ENCODE measurements around the gene RASD1.

The RASD1 gene

DNA sequence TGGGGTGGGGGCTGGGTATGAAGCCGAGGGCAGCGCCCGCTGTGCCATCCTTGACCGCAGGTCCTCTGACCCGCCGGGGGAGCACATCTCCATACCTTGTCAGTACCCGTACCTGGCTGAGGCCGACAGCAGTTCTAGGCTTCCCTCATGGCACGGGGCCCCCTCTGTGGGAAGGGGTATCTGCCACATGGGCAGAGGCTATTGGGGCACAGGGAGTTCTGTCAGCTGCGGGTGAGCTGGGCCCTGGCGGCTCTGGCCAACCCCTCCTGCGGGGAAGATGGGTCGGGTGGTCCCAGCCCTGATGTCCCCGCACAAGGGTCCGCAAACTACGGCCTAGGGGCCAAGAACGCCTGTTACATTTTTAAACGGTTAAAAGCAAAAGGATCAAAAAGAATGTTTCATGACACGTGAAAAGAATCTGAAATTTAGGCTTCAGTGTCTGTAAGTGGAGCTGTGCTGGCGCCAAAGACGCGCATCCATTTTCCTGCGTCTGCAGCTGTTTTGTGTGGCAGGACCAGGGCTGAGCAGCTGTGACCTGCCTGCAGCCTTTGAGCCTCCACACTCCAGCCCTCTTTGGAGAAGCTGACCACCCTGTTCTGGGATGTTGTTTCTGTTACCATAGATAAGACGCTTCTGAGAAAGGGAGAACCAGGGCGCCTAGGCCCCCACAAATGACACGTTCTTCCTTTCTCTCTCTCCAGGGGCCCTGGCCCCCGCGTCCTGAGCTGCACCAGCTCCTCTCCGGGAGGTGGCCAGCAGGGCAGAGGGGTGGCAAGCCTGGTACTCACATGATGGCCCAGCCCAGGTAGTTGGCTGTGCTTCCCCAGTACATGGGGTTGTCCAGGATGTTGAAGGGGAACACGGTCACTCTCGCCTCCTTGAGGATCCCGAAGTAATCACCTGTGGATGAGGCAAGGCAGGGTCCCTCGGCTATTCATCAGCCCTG lies 12.7 kb upstream of the RASD1 start:
- H3K36me3 Mint-ChIP-seq (ENCODE audit: low read depth) = no peaks in the 10 kb centered on the region
- no peaks in the 10 kb centered on the region for H3K4me1 Mint-ChIP-seq (ENCODE audit: low read depth)
- no peak overlapping the region for H3K4me3 Mint-ChIP-seq
- no peaks in the 10 kb centered on the region for H3K9me3 Mint-ChIP-seq
- no peaks in the 10 kb centered on the region for H3K27me3 Mint-ChIP-seq (ENCODE audit: low read depth)
- no peak overlapping the region for H3K27ac Mint-ChIP-seq

DNA sequence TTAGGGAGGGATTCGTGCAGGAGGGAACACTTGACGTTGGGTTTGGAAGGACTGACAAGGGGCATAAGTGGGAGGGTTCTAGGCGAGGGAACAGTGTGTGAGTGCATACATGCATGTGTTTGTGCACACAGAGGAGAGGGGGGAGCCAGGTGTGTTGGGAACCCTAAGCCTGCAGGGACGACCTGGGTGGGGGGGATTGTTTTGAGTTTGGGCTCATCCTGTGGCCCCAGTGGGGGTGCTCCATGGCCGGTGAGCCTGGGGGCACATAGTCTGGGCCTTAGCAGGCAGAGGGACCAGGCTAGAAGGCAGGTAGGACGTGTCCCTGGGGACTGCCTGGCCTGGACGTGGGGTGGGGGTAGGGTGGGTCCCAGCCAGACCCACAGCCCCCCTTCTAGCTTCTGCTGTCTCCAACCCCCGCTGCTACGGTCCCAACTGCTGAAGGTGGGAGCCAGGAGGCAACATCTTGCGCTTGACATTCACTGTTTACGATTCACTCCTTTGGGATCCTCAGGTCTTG lies 11.9 kb upstream of the RASD1 start:
- no peaks in the 10 kb centered on the region for H3K36me3 Mint-ChIP-seq (ENCODE audit: low read depth)
- H3K9me3 Mint-ChIP-seq = no peaks in the 10 kb centered on the region
- H3K27me3 Mint-ChIP-seq (ENCODE audit: low read depth) = no peaks in the 10 kb centered on the region
- H3K27ac Mint-ChIP-seq = no peak overlapping the region
- H3K4me1 Mint-ChIP-seq (ENCODE audit: low read depth) = no peaks in the 10 kb centered on the region
- no peak overlapping the region for H3K4me3 Mint-ChIP-seq

DNA sequence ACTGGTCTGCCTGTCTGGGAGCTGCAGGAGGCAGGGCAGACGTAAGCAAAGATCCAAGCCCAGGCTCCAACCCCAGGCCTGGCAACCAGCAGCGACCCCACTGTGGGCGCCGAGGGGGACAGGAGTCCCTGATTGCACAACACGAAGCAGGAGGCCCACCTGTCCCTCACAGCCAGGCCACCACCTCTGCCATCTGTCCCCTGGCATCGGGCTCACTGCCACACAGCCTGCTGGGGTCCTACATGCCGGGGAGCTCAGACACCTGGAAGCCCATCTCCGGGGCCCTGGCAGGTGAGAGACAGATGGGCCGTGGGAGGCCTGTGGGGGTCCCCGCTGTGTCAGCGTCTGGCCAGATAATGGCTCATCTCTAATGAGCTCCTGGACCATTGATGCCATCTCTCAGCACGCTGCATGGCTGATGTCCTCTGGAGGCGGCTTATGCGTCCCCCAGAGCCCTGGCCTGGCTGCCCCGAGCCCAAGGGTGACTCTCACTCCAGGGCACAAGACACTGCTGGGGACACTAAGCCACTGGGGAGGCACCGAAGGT lies 11.3 kb upstream of the RASD1 start:
- Mint-ChIP-seq H3K27ac (no peak overlapping the region), H3K36me3 (ENCODE audit: low read depth) (no peaks in the 10 kb centered on the region), H3K4me1 (ENCODE audit: low read depth) (no peaks in the 10 kb centered on the region), H3K27me3 (ENCODE audit: low read depth) (no peaks in the 10 kb centered on the region), H3K9me3 (no peaks in the 10 kb centered on the region), H3K4me3 (no peak overlapping the region)

DNA sequence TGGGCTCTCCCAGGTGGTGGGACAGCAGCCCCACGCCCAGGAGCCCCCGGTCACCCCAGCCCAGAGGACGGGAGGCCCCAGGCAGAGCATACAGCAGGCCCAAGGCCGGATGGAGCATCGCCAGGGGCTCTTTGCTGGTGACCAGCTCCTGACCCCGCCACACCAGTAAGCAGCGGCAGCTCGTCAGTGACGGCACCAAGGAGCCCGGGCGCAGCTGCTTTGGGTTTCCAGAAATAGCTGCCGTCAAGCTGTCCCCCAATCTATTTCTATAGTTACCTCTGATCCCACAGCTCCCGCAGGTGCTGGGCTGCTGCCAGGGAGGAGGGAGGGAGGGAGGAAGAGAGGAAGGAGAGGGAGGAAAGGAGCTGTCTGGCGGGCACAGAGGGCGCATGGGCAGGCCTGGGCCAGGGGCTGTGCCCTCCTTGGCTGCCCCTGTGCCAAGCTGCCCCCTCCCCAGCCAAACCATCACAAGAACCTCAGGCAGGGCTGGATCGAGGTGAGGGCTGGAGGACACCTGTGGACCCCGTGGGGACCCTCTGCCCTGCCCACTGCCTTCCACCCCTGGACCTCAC lies 10.8 kb upstream of the RASD1 start:
- Mint-ChIP-seq H3K4me3 (no peak overlapping the region), H3K36me3 (ENCODE audit: low read depth) (no peaks in the 10 kb centered on the region), H3K27me3 (ENCODE audit: low read depth) (no peaks in the 10 kb centered on the region), H3K27ac (no peak overlapping the region), H3K4me1 (ENCODE audit: low read depth) (no peaks in the 10 kb centered on the region), H3K9me3 (no peaks in the 10 kb centered on the region)

DNA sequence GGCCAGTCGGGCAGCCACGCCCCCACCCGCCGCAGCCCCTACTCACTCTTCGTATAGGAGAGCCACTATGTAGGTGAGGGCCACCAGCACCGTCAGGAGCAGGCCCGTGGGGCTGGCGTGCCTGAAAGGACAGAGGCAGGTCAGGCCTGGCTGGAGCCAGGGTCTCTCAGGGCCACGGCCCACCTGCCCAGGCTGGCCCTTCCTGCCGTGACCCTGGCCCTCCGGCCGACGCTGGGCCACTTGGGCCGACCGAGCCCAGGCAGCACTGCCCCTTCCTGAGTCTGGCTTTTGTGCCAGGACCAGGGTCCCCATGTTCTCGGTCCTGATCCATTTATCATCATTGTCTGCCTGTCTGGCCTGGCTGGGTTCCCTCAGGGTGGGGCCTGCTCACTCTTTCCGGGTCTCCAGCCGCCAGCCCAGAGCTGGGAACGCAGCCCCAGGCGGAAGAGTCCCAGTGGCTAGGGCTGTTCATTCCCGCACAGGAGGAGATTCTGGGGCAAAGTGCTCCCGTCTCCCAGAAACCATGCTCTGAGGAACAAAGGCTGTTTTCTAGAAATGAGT lies 10.1 kb upstream of the RASD1 start:
- H3K36me3 Mint-ChIP-seq (ENCODE audit: low read depth) = no peaks in the 10 kb centered on the region
- H3K4me3 Mint-ChIP-seq = no peak overlapping the region
- H3K27ac Mint-ChIP-seq = no peak overlapping the region
- no peaks in the 10 kb centered on the region for H3K27me3 Mint-ChIP-seq (ENCODE audit: low read depth)
- no peaks in the 10 kb centered on the region for H3K9me3 Mint-ChIP-seq
- no peaks in the 10 kb centered on the region for H3K4me1 Mint-ChIP-seq (ENCODE audit: low read depth)

DNA sequence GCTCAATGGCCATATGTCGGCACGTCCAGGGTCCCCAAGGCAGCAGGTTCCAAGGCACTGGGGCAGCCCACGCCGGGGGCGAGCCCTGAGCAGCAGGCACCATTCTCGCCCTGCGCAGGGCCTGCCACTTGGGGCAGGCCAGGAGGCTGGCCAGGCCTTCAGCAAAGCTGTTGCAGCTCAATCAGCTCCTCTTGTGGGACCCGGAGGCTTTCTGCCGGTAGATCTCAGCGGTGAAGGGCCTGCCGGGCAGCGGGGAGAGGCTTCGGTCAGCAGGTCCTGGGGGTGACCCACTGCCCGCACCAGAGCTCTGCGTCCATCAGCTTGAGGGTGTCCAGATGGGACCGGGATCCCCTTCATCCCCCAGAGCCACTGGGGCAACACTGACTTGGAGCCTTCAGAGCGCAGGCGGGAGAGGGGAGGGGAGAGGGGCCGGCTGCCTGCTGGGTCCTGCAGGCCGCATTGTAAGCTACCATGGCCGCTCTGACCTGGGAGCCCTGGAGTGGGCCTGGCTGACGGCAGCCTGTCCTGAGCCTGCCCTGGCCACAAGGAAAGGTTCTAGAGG lies 9.5 kb upstream of the RASD1 start:
- Mint-ChIP-seq H3K9me3 (no peaks in the 10 kb centered on the region), H3K4me1 (ENCODE audit: low read depth) (no peaks in the 10 kb centered on the region), H3K4me3 (no peak overlapping the region), H3K27ac (no peak overlapping the region), H3K36me3 (ENCODE audit: low read depth) (no peaks in the 10 kb centered on the region), H3K27me3 (ENCODE audit: low read depth) (no peaks in the 10 kb centered on the region)

DNA sequence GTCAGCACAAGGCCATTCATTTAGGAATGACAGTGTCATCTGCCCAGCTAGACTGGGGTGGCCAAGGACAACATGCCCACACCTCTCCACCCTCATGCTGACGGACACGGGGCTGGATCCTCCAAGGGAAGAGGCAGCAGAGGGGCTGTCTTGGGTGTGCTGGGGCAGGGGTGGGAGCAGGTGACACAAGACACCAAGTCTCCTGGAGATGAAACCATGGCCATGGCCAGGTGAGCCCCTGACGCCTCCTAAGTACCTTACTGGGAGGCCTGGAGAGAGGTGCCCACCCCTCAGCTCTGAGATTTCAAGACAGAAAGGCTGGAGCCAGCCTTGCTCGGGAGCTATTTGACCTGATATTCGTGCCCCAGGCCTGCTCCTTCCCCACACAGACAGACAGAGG lies 9.0 kb upstream of the RASD1 start:
- H3K9me3 Mint-ChIP-seq = no peaks in the 10 kb centered on the region
- H3K27me3 Mint-ChIP-seq (ENCODE audit: low read depth) = no peaks in the 10 kb centered on the region
- H3K36me3 Mint-ChIP-seq (ENCODE audit: low read depth) = no peaks in the 10 kb centered on the region
- no peak overlapping the region for H3K27ac Mint-ChIP-seq
- no peaks in the 10 kb centered on the region for H3K4me1 Mint-ChIP-seq (ENCODE audit: low read depth)
- H3K4me3 Mint-ChIP-seq = no peak overlapping the region

DNA sequence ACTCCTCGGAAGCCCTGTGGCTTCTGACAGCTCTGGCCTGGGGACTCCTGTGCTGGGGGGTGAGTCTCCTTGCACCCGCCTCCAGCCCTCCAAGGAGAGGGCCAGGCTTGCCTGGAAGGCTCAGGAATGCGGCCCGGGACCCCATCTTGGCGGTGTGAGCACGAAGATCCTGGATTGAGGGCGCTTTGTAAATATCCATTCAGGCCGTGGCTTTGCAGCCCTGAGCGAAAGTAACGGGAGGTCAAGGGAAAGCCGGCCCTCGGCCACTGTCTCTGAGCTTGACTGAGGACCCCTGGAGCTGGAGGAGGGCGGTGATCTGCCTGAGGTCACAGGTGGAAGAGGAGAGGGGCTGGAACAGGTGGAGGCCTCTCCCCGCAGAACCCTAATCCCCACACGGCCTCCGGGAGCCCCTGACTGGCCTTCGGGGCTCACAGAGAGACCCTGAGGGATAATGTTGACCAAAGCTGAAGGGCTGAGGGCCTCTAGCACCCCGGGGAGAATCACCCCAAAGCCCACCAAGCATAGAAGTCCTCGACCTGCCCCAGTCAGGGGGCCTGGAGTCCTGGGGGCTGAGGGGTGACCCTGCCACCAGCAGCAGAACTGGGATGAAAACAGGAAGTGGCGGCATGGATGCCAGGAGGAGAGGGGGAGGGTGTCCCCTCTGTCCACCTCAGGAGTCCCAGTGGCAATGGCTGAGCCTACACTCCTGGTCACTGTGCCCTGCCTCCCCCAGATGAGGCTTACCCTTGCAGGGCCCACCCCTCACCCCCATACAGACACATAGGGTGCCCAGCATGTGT lies 8.3 kb upstream of the RASD1 start:
- no peak overlapping the region for H3K27ac Mint-ChIP-seq
- no peaks in the 10 kb centered on the region for H3K4me1 Mint-ChIP-seq (ENCODE audit: low read depth)
- H3K9me3 Mint-ChIP-seq = no peaks in the 10 kb centered on the region
- H3K36me3 Mint-ChIP-seq (ENCODE audit: low read depth) = no peaks in the 10 kb centered on the region
- no peak overlapping the region for H3K4me3 Mint-ChIP-seq
- H3K27me3 Mint-ChIP-seq (ENCODE audit: low read depth) = no peaks in the 10 kb centered on the region

DNA sequence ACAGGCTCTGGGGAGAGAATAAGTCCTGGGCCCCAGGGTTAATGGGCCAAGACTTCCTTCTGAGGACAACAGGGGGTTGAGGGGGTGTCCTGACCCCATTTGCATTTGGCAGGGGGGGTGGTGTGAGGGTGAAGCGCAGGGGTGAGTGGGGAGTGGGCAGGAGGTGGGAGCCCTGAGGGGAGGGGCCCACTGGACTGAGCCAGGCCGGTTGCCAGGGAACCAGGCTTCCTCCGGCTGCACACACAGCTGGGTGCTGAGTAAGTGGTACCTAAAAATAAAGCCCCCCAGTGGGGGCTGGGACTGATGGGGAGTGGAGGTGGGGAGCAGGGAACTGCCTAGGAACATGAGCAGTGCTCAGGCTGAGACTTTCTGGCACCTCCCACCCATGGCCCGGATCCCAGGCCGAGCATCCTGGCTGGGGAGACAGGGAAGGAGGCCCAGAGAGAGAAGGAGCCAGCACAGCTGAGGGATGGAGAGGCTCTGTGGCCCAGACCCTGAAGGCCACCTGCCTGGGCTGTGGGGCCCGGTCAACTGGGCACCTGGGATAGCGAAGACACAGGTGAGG lies 7.5 kb upstream of the RASD1 start:
- H3K27me3 Mint-ChIP-seq (ENCODE audit: low read depth) = no peaks in the 10 kb centered on the region
- H3K9me3 Mint-ChIP-seq = no peaks in the 10 kb centered on the region
- H3K27ac Mint-ChIP-seq = no peak overlapping the region
- H3K36me3 Mint-ChIP-seq (ENCODE audit: low read depth) = no peaks in the 10 kb centered on the region
- H3K4me3 Mint-ChIP-seq = no peak overlapping the region
- H3K4me1 Mint-ChIP-seq (ENCODE audit: low read depth) = no peaks in the 10 kb centered on the region

DNA sequence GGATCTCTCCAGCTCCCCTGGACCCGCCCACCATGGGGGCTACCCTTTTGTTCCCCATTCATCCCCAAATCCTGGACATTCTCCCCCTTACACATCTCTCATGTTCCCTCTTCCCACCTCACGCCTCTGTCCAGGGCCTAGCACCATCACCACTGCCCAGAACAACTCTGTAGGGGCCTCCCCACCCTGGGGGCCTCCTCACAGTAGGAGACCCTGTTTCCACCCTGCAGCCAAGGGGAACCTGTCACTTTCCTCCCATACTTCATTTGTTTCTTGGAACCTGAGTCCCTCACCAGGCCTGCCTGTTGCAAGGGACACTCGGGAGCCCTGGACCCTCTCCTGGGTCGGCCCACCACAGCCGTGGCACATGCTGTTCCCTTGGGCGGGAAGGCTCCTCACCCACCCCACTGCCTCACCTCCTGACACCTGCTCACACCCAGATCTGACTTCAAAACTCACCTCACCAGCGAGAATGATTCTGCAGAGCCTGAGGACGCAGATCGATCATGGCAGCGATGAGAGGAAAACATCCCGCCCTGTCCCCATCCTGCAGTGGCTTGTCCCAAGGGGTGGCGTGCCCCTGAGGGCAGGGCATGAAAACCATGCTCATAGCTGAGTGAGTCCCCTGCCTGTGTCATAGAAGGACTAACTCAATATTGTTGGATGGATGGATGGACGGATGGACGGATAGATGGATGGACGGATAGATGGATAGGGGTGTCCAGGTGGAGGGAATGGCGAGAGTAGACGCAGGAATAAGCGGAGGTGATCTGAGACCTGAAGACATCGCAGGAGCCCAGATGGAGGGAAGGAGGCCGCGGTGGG lies 6.8 kb upstream of the RASD1 start:
- Mint-ChIP-seq H3K4me1 (ENCODE audit: low read depth) (no peaks in the 10 kb centered on the region), H3K9me3 (no peaks in the 10 kb centered on the region), H3K27me3 (ENCODE audit: low read depth) (no peaks in the 10 kb centered on the region), H3K36me3 (ENCODE audit: low read depth) (no peaks in the 10 kb centered on the region), H3K27ac (no peak overlapping the region), H3K4me3 (no peak overlapping the region)

DNA sequence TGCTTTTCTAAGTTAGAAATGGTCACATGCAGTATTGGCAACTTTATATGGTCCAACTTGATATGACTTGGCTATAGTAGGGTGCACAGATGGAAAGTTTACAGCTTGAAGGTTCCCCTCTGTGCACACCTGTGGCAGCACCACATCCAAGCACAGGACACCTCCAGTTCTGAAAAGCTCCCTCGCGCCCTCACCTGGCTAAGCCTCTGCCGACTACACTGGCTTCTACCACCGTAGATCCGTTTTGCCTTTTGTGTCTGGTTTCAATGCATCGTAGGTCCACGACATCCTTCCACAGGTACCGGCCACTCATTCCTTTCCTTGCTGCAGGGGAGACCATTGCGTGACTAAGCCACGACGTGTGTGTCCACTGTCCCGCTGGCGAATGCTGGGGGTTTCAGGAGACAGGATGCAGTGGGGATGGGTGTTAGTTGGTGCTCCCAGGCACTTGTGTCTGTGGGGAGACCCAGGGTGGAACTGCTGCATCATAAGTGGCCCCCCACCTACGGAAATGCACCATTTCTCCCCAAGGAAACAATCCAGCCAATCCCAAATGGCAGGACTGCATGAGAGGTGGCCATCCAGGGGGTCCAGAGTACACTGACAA lies 4.9 kb upstream of the RASD1 start:
- Mint-ChIP-seq H3K36me3 (ENCODE audit: low read depth) (no peaks in the 10 kb centered on the region), H3K27ac (no peak overlapping the region)

DNA sequence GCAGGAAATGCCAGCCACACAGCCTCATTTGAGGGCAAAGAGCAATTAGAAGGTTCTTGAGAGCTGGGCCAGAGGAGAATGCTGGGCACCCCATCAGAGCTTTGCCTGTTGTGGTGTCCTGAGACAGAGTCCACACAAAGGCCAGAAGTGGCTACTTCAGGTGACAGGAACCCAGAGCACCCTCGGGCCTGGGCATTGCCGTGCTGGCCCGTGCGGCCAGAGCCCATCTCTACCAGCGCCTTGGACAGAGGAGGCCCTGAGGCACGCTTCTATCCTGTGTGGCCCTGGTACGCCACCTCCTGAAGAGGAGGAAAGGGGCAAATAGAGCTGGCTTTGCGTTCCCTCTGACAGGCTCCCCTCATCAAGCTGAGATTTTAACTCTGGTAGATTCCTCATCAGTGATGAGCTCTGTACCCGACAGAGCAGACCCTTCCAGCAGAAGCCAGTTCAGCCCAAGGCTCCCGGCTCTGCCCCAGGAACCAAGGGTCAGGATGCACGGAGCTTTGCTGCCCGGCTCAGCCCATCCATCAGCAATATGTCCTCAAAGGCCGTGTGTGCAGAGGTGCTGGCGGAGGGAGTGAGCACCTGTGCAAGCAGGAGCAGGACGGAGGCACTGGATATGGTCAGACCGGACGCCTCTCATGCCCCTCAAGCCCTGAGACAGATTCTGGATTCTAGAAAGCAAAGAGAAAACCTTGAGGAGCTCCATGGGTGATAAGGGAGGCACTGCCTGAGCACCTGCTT lies 3.4 kb upstream of the RASD1 start:
- no peak overlapping the region for H3K27ac Mint-ChIP-seq
- H3K36me3 Mint-ChIP-seq (ENCODE audit: low read depth) = no peaks in the 10 kb centered on the region
- peaks cover 10% of the 10 kb centered on the region for H3K27me3 Mint-ChIP-seq (ENCODE audit: low read depth)
- no peaks in the 10 kb centered on the region for H3K9me3 Mint-ChIP-seq
- H3K4me3 Mint-ChIP-seq = no peak overlapping the region
- H3K4me1 Mint-ChIP-seq (ENCODE audit: low read depth) = peaks cover 4% of the 10 kb centered on the region

More for the DNA sequence above, 4.9 kb upstream of the RASD1 start:
- H3K9me3 Mint-ChIP-seq = no peaks in the 10 kb centered on the region
- no peaks in the 10 kb centered on the region for H3K4me1 Mint-ChIP-seq (ENCODE audit: low read depth)
- no peaks in the 10 kb centered on the region for H3K27me3 Mint-ChIP-seq (ENCODE audit: low read depth)
- no peak overlapping the region for H3K4me3 Mint-ChIP-seq

All from T-helper 1 cell treated with Interleukin-12 subunit alpha and Interleukin-12 subunit beta and Interleukin-4 antibody, amounts not matched to agents 30 μg/mL and 1 μg/mL, for 36 hours (primary cell).